ENCODE measurements around the gene ATP1A1.

ATP1A1 gene

GRCh38 chr1:116445534-116445933 lies 72.5 kb downstream of the ATP1A1 start:
- DNase-seq = no peak

GRCh38 chr1:116446686-116447085 lies 73.6 kb downstream of the ATP1A1 start:
- no peak for DNase-seq

GRCh38 chr1:116448785-116449385 lies 75.8 kb downstream of the ATP1A1 start:
- no peak for DNase-seq

- DNase-seq = no peak
Observed at GRCh38 chr1:116449578-116449977, 76.5 kb downstream of the ATP1A1 start.

GRCh38 chr1:116451702-116452101 lies 78.7 kb downstream of the ATP1A1 start:
- DNase-seq = no peak

- DNase-seq = no peak
Observed at GRCh38 chr1:116453481-116453880, 80.4 kb downstream of the ATP1A1 start.

- no peak for DNase-seq
Observed at GRCh38 chr1:116453906-116454305, 80.9 kb downstream of the ATP1A1 start.
